Natural killer cell treated with Interleukin-12 subunit alpha and Interleukin-12 subunit beta and Interleukin-15 and Interleukin-18, amount 100 ng/mL, for 72 hours (primary cell): Measurements from ENCODE around the gene MUCL3. TPM values are rescaled to one million over a fixed set of nuclear protein-coding genes. Genes with fewer than 3 reads are reported as not detected.

Source experiments
- ATAC-seq, 2 donors: fragments of 150-1000 bp; cut with Tn5 transposase in 1 of 2; sonication (Bioruptor Pico), chemical (Tn5 transposase) in 1 of 2; 2 replicates each; pipeline ENCODE4 v1.10.0; 2021
- DNase-seq: peaks from one replicate; pipeline ENCODE4 v3.0.0; 2022; ENCODE audit warnings: low spot score
- H3K27ac Mint-ChIP-seq, 2 donors: 1 replicate in 1 of 2; 2 replicates in 1 of 2; pipeline ENCODE4 v1.8.0; 2022; ENCODE audit warnings: mixed read lengths in 2 of 2, mild to moderate bottlenecking in 1 of 2, moderate library complexity in 1 of 2
- H3K27me3 Mint-ChIP-seq, 2 donors: 1 replicate in 1 of 2; 2 replicates in 1 of 2; pipeline ENCODE4 v1.8.0; 2022; ENCODE audit warnings: mixed read lengths in 2 of 2
- H3K36me3 Mint-ChIP-seq: one replicate; pipeline ENCODE4 v1.8.0; 2022; ENCODE audit warnings: mixed read lengths
- H3K4me1 Mint-ChIP-seq, 2 donors: 1 replicate in 1 of 2; 2 replicates in 1 of 2; pipeline ENCODE4 v1.8.0; 2022; ENCODE audit warnings: low read depth in 2 of 2, mixed read lengths in 2 of 2, mild to moderate bottlenecking in 1 of 2
- H3K4me3 Mint-ChIP-seq: one replicate; pipeline ENCODE4 v1.8.0; 2022; ENCODE audit warnings: mixed read lengths
- H3K9me3 Mint-ChIP-seq: 2 replicates; pipeline ENCODE4 v1.8.0; 2022; ENCODE audit warnings: mixed read lengths
- total RNA-seq, 2 donors: library from RNA; stranded (reverse); gene quantifications; one replicate each; pipeline ENCODE4 v1.2.3, GENCODE V29; 2022

The MUCL3 gene
- total RNA-seq, 2 donors from 2014 or later, result not detected

DNA sequence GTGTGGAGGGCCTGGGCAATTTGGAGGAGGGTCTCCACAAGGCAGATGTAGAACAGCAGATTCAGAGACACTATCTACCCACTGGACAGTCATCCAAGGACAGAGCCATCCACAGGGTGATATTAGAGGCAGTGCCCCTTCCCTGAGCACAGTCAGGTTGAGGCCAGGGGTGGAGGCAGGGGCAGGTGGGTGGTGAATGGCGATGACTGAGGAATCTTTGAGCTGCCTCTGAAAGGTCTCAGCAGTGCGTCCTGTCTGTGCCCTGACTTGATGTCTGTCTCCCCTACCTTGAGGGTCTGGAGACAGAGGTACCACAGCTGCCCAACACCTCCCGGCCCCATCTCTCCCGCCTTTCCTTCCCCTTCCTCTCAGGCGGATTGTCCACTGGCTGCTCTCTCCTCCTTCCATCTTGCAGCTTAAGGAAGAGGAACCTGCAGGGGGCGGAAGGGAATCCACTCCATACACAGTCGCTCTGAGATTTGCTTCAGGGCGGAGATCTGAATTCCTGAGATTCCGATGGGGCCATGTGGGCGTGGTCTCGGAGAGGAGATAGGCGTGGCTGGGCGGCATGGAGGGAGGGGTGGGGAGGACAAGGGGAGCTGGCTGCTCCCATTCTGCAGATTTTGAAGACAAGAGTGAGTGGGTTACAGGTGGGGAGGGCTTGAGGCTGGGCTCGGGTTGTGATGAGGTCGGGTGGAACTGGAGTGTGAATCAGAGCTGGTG, 1.7 kb downstream of the MUCL3 start:
- Mint-ChIP-seq H3K4me1 (no peaks in the 10 kb centered on the region), H3K36me3 (no peaks in the 10 kb centered on the region), H3K4me3 (no peak overlapping the region), H3K27ac (no peak overlapping the region), H3K27me3 (peaks cover 38 to 58% of the 10 kb centered on the region in 2 donors), H3K9me3 (no peaks in the 10 kb centered on the region)
- DNase-seq, result no peak
- peak in 1 of 2 donors; percentile 43 for ATAC-seq

- Mint-ChIP-seq H3K27me3 (peaks cover 51 to 74% of the 10 kb centered on the region in 2 donors), H3K27ac (no peak overlapping the region), H3K4me3 (no peak overlapping the region), H3K9me3 (no peaks in the 10 kb centered on the region), H3K36me3 (no peaks in the 10 kb centered on the region), H3K4me1 (no peaks in the 10 kb centered on the region)
- ATAC-seq (no peak), DNase-seq (no peak)
These were observed 3.3 kb downstream of the MUCL3 start for GRCh38 chr6:30944051-30944450.

DNA sequence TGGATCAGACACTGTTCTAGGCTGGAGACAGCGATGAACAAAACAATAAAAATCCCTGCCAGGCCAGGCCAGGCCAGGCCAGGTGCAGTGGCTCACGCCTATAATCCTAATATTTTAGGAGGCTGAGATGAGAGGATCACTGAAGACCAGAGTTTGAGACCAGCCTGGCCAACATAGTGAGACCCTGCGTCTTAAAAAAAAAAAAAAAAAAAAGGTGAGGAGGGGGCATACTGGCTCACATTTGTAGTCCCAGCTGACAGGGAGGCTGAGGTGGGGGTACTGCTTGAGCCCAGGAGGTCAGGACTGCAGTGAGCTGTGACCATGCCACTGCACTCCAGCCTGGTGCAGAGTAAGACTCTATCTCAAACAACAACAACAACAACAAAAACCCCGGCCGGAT, 4.5 kb downstream of the MUCL3 start:
- H3K27ac Mint-ChIP-seq, result no peak overlapping the region
- ATAC-seq (no peak), DNase-seq (no peak)
- H3K4me3 Mint-ChIP-seq, result no peak overlapping the region
- H3K9me3 Mint-ChIP-seq, result peaks cover 8% of the 10 kb centered on the region
- peaks cover 58 to 85% of the 10 kb centered on the region in 2 donors for H3K27me3 Mint-ChIP-seq
- no peaks in the 10 kb centered on the region for H3K4me1 Mint-ChIP-seq
- H3K36me3 Mint-ChIP-seq, result no peaks in the 10 kb centered on the region

- DNase-seq, result no peak
- no peak overlapping the region for H3K27ac Mint-ChIP-seq
- peaks cover 67 to 85% of the 10 kb centered on the region in 2 donors for H3K27me3 Mint-ChIP-seq
- no peaks in the 10 kb centered on the region for H3K36me3 Mint-ChIP-seq
- no peak overlapping the region for H3K4me3 Mint-ChIP-seq
- peaks cover 7 to 8% of the 10 kb centered on the region in 2 donors for H3K4me1 Mint-ChIP-seq
- ATAC-seq, result no peak
- H3K9me3 Mint-ChIP-seq, result peaks cover 9% of the 10 kb centered on the region
These were observed 6.5 kb downstream of the MUCL3 start for GRCh38 chr6:30947231-30947630.

DNA sequence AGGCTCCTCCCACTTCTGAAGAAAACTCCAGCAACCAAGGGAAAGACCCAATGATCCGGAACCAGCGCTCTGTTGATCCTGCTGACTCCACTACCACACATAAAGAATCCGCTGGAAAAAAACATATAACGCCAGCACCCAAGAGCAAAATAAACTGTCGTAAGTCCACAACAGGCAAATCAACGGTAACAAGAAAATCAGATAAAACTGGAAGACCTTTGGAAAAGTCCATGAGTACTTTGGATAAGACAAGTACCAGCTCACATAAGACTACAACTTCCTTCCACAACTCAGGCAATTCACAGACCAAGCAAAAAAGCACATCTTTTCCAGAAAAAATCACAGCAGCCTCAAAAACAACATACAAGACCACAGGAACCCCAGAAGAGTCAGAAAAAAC, 8.0 kb downstream of the MUCL3 start:
- Mint-ChIP-seq H3K9me3 (peaks cover 9% of the 10 kb centered on the region), H3K4me3 (no peak overlapping the region), H3K36me3 (no peaks in the 10 kb centered on the region), H3K27ac (no peak overlapping the region), H3K4me1 (peaks cover 10 to 13% of the 10 kb centered on the region in 2 donors), H3K27me3 (peaks cover 70 to 87% of the 10 kb centered on the region in 2 donors)
- DNase-seq (no peak), ATAC-seq (no peak)

DNA sequence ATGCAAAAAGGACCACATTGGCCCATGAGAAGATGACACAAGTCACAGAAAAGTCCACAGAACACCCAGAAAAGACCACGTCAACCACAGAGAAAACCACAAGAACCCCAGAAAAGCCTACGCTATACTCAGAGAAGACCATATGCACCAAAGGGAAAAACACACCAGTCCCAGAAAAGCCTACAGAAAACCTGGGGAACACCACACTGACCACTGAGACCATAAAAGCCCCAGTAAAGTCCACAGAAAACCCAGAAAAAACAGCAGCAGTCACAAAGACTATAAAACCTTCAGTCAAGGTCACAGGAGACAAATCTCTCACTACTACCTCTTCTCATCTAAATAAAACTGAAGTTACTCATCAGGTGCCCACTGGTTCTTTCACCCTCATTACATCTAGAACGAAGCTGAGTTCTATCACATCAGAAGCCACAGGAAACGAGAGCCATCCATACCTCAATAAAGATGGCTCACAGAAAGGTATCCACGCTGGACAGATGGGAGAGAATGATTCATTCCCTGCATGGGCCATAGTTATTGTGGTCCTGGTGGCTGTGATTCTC, 11.2 kb downstream of the MUCL3 start:
- H3K36me3 Mint-ChIP-seq, result no peaks in the 10 kb centered on the region
- H3K27me3 Mint-ChIP-seq, result peaks cover 67 to 78% of the 10 kb centered on the region in 2 donors
- no peak overlapping the region for H3K27ac Mint-ChIP-seq
- H3K4me3 Mint-ChIP-seq, result no peak overlapping the region
- H3K9me3 Mint-ChIP-seq, result peaks cover 9% of the 10 kb centered on the region
- ATAC-seq, result no peak
- no peak for DNase-seq
- H3K4me1 Mint-ChIP-seq, result peaks cover 16 to 18% of the 10 kb centered on the region in 2 donors

- Mint-ChIP-seq H3K36me3 (no peaks in the 10 kb centered on the region), H3K9me3 (peaks cover 6% of the 10 kb centered on the region), H3K27ac (no peak overlapping the region), H3K4me1 (peaks cover 16 to 18% of the 10 kb centered on the region in 2 donors), H3K27me3 (peaks cover 58 to 75% of the 10 kb centered on the region in 2 donors), H3K4me3 (peak overlapping the region; percentile 66)
- no peak for ATAC-seq
- no peak for DNase-seq
These were observed 14.0 kb downstream of the MUCL3 start for GRCh38 chr6:30954631-30955366.

- Mint-ChIP-seq H3K36me3 (no peaks in the 10 kb centered on the region), H3K9me3 (no peaks in the 10 kb centered on the region), H3K4me1 (peaks cover 16 to 18% of the 10 kb centered on the region in 2 donors), H3K27me3 (peaks cover 51 to 68% of the 10 kb centered on the region in 2 donors), H3K4me3 (peak overlapping the region; percentile 66), H3K27ac (peak overlapping the region in 1 of 2 donors; percentile 32)
- ATAC-seq, result peak; percentile 88 to 90
- DNase-seq, result peak; percentile 82
These were observed 14.7 kb downstream of the MUCL3 start for GRCh38 chr6:30955367-30956042.

GRCh38 chr6:30957716-30958115, 16.9 kb downstream of the MUCL3 start:
- H3K36me3 Mint-ChIP-seq, result no peaks in the 10 kb centered on the region

DNA sequence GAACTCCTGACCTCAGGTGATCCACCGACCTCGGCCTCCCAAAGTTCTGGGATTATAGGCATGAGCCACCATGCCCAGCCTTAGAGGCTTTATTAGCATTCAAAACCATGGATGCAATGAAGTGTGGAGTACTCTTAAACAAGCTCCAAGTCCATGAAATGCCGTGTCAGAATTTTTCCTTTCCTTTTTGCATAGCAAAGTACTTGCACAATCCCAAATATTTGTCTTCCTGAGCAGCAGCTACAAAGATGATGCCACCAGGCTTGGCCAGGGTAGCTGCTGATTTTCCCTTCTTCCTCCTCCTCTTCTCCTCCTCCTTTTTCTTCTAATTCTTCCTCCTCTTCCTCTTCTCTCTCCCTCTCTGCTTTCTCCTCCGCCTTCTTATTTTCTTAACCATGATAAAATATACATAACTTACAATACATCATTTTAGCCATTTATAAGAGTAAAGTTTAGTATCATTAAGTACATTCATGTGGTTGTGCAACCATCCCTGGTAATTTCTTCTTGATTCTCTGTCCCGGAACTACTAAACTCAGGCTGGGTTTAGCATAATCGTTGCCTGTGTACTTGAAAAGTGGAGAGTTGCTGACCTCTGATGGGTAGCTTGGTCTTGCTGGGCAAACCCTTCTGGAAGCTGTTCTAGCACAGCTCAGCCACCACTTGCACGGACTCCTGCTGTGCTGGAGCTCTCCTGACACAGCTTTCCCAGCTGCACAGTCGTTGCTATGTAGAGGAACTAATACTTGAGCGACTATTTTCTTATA, 20.3 kb downstream of the MUCL3 start:
- H3K27me3 Mint-ChIP-seq, result peaks cover 43 to 59% of the 10 kb centered on the region in 2 donors
- H3K36me3 Mint-ChIP-seq, result no peaks in the 10 kb centered on the region
- H3K9me3 Mint-ChIP-seq, result peaks cover 5% of the 10 kb centered on the region
- ATAC-seq, result no peak
- peaks cover 28 to 33% of the 10 kb centered on the region in 2 donors for H3K4me1 Mint-ChIP-seq
- H3K4me3 Mint-ChIP-seq, result no peak overlapping the region
- no peak overlapping the region for H3K27ac Mint-ChIP-seq
- DNase-seq, result no peak

More at GRCh38 chr6:30957716-30958115, 16.9 kb downstream of the MUCL3 start:
- H3K27ac Mint-ChIP-seq, result no peak overlapping the region
- DNase-seq (no peak), ATAC-seq (no peak)
- H3K27me3 Mint-ChIP-seq, result peaks cover 38 to 59% of the 10 kb centered on the region in 2 donors
- H3K9me3 Mint-ChIP-seq, result no peaks in the 10 kb centered on the region
- H3K4me1 Mint-ChIP-seq, result peaks cover 6 to 8% of the 10 kb centered on the region in 2 donors
- H3K4me3 Mint-ChIP-seq, result peak overlapping the region; percentile 18

GRCh38 chr6:30962716-30963115, 21.9 kb downstream of the MUCL3 start:
- no peak for ATAC-seq
- Mint-ChIP-seq H3K27me3 (peaks cover 40 to 54% of the 10 kb centered on the region in 2 donors), H3K9me3 (peaks cover 5% of the 10 kb centered on the region), H3K27ac (no peak overlapping the region), H3K4me1 (peaks cover 30 to 31% of the 10 kb centered on the region in 2 donors), H3K4me3 (no peak overlapping the region), H3K36me3 (no peaks in the 10 kb centered on the region)
- no peak for DNase-seq

DNA sequence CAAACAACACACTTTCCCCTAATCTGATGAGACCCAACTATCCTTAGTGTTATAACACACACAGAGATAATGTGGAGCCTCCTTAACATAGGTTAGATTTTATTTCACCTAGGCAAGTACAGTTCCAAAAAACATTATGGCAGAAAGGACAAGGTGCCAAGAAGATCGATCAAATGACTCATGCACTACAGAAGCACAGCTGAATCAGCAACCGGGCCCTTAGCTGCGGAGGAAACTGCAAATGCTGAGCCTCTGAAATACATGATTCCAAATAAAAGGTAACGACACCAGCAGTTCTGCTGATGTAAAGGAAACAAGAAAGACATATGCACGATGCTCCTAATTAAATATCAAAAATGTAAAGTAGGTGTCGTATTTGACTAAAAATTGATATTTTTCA, 22.9 kb downstream of the MUCL3 start:
- Mint-ChIP-seq H3K27me3 (peaks cover 33 to 45% of the 10 kb centered on the region in 2 donors), H3K9me3 (peaks cover 5% of the 10 kb centered on the region), H3K36me3 (no peaks in the 10 kb centered on the region), H3K27ac (no peak overlapping the region), H3K4me3 (no peak overlapping the region), H3K4me1 (peaks cover 30 to 31% of the 10 kb centered on the region in 2 donors)
- ATAC-seq (no peak), DNase-seq (no peak)

DNA sequence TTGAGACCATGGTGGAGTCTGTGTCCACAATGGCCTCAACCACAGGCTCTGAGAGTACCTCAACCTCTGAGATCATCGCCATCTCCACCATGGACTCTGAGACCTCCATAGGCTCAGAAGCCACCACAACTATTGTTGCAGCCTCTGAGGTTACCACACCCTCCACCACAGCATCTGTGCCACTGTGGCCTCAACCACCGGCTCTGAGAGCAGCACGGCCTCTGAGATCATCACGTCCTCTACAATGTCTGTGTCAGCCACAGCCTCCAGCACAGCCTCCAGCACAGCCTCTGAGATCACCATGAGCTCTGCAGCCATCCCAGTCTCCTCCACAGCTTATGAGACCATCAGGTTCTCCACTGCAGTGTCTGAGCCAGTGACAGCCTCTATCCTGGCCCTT, 23.3 kb downstream of the MUCL3 start:
- ATAC-seq, result peak; percentile 88 to 90
- H3K27me3 Mint-ChIP-seq, result peaks cover 32 to 41% of the 10 kb centered on the region in 2 donors
- peak overlapping the region in 1 of 2 donors; percentile 67 for H3K27ac Mint-ChIP-seq
- peak; percentile 75 for DNase-seq
- peaks cover 30 to 31% of the 10 kb centered on the region in 2 donors for H3K4me1 Mint-ChIP-seq
- H3K9me3 Mint-ChIP-seq, result peaks cover 5% of the 10 kb centered on the region
- peak overlapping the region; percentile 36 for H3K4me3 Mint-ChIP-seq
- no peaks in the 10 kb centered on the region for H3K36me3 Mint-ChIP-seq
